T-helper 2 cell treated with Interferon-gamma antibody and Interleukin-4, amounts not matched to agents 5 μg/mL and 100 μg/mL, for 36 hours (primary cell): Measurements from ENCODE around the gene AHNAK.
A peak's percentile ranks its signal among the peaks of the same experiment; 100 is the strongest.
"Not testable (repeated sequence)": the region's sequence is repeated elsewhere in the genome, so short reads cannot be mapped to it uniquely, and the experiment has no call there.

Source experiments
- DNase-seq: peaks from one replicate; pipeline ENCODE4 v3.0.0; 2021; ENCODE audit warnings: low spot score
- H3K27ac Mint-ChIP-seq: one replicate; pipeline ENCODE4 v1.8.0; 2021; ENCODE audit warnings: mild to moderate bottlenecking, mixed read lengths
- H3K27me3 Mint-ChIP-seq: one replicate; pipeline ENCODE4 v1.8.0; 2021; ENCODE audit warnings: low read depth, mixed read lengths
- H3K36me3 Mint-ChIP-seq: one replicate; pipeline ENCODE4 v1.8.0; 2021; ENCODE audit warnings: low read depth, mixed read lengths
- H3K4me1 Mint-ChIP-seq: one replicate; pipeline ENCODE4 v1.8.0; 2021; ENCODE audit warnings: low read depth, mixed read lengths
- H3K4me3 Mint-ChIP-seq: one replicate; pipeline ENCODE4 v1.8.0; 2022; ENCODE audit warnings: mild to moderate bottlenecking, moderate library complexity, mixed read lengths
- H3K9me3 Mint-ChIP-seq: one replicate; pipeline ENCODE4 v1.8.0; 2021; ENCODE audit warnings: mixed read lengths

AHNAK gene

GRCh38 chr11:62577046-62577714, 30.6 kb upstream of the AHNAK start:
- H3K27ac Mint-ChIP-seq, result peak overlapping the region; percentile 42
- H3K4me3 Mint-ChIP-seq, result no peak overlapping the region
- H3K9me3 Mint-ChIP-seq, result no peaks in the 10 kb centered on the region
- H3K36me3 Mint-ChIP-seq, result peaks cover 41% of the 10 kb centered on the region
- no peaks in the 10 kb centered on the region for H3K27me3 Mint-ChIP-seq
- peaks cover 21% of the 10 kb centered on the region for H3K4me1 Mint-ChIP-seq
- no peak for DNase-seq

GRCh38 chr11:62575837-62576236, 29.2 kb upstream of the AHNAK start:
- Mint-ChIP-seq H3K36me3 (peaks cover 48% of the 10 kb centered on the region), H3K4me3 (peak overlapping the region; percentile 76), H3K4me1 (peaks cover 34% of the 10 kb centered on the region), H3K27me3 (no peaks in the 10 kb centered on the region), H3K9me3 (no peaks in the 10 kb centered on the region), H3K27ac (peak overlapping the region; percentile 81)
- no peak for DNase-seq

- no peak for DNase-seq
- peak overlapping the region; percentile 97 for H3K4me3 Mint-ChIP-seq
- peaks cover 51% of the 10 kb centered on the region for H3K36me3 Mint-ChIP-seq
- peak overlapping the region; percentile 91 for H3K27ac Mint-ChIP-seq
- no peaks in the 10 kb centered on the region for H3K9me3 Mint-ChIP-seq
- H3K27me3 Mint-ChIP-seq, result no peaks in the 10 kb centered on the region
- H3K4me1 Mint-ChIP-seq, result peaks cover 37% of the 10 kb centered on the region
Observed at GRCh38 chr11:62575156-62575555, 28.6 kb upstream of the AHNAK start.

GRCh38 chr11:62574363-62575071, 27.9 kb upstream of the AHNAK start:
- Mint-ChIP-seq H3K27me3 (no peaks in the 10 kb centered on the region), H3K4me1 (peaks cover 37% of the 10 kb centered on the region), H3K9me3 (no peaks in the 10 kb centered on the region), H3K27ac (peak overlapping the region; percentile 91), H3K4me3 (peak overlapping the region; percentile 97), H3K36me3 (peaks cover 57% of the 10 kb centered on the region)
- no peak for DNase-seq

GRCh38 chr11:62573592-62574362, 27.2 kb upstream of the AHNAK start, which contains the start of gene EEF1G:
Gene EEF1G, minus strand, starts transcription at chr11:62573891. Its CDS starts 49 bp downstream, at chr11:62573842.
- peaks cover 59% of the 10 kb centered on the region for H3K36me3 Mint-ChIP-seq
- no peaks in the 10 kb centered on the region for H3K27me3 Mint-ChIP-seq
- H3K9me3 Mint-ChIP-seq, result no peaks in the 10 kb centered on the region
- H3K4me1 Mint-ChIP-seq, result peaks cover 37% of the 10 kb centered on the region
- H3K4me3 Mint-ChIP-seq, result peak within 1 kb of the TSS; percentile 97
- peak; percentile 99 for DNase-seq
- peak within 1 kb of the TSS; percentile 91 for H3K27ac Mint-ChIP-seq

- Mint-ChIP-seq H3K36me3 (peaks cover 59% of the 10 kb centered on the region), H3K4me3 (peak overlapping the region; percentile 97), H3K9me3 (no peaks in the 10 kb centered on the region), H3K27me3 (no peaks in the 10 kb centered on the region), H3K27ac (peak overlapping the region; percentile 91), H3K4me1 (peaks cover 37% of the 10 kb centered on the region)
- no peak for DNase-seq
Observed at GRCh38 chr11:62573006-62573591, 26.5 kb upstream of the AHNAK start.

GRCh38 chr11:62572431-62572830, 25.8 kb upstream of the AHNAK start:
- DNase-seq, result no peak
- Mint-ChIP-seq H3K27me3 (no peaks in the 10 kb centered on the region), H3K9me3 (no peaks in the 10 kb centered on the region), H3K4me3 (peak overlapping the region; percentile 97), H3K36me3 (peaks cover 59% of the 10 kb centered on the region), H3K27ac (peak overlapping the region; percentile 91), H3K4me1 (peaks cover 39% of the 10 kb centered on the region)

GRCh38 chr11:62571493-62571892, 24.9 kb upstream of the AHNAK start:
- Mint-ChIP-seq H3K36me3 (peaks cover 63% of the 10 kb centered on the region), H3K4me3 (peak overlapping the region; percentile 53), H3K27ac (peak overlapping the region; percentile 57), H3K4me1 (peaks cover 45% of the 10 kb centered on the region)
- not testable (repeated sequence) for DNase-seq, H3K9me3 Mint-ChIP-seq, H3K27me3 Mint-ChIP-seq

- Mint-ChIP-seq H3K36me3 (peaks cover 66% of the 10 kb centered on the region), H3K4me1 (peaks cover 49% of the 10 kb centered on the region), H3K27ac (peak overlapping the region; percentile 57), H3K4me3 (peak overlapping the region; percentile 53)
- not testable (repeated sequence) for H3K9me3 Mint-ChIP-seq, H3K27me3 Mint-ChIP-seq, DNase-seq
Observed at GRCh38 chr11:62570903-62571302, 24.3 kb upstream of the AHNAK start.

GRCh38 chr11:62569611-62570010, 23.0 kb upstream of the AHNAK start:
- Mint-ChIP-seq H3K9me3 (no peaks in the 10 kb centered on the region), H3K4me1 (peaks cover 45% of the 10 kb centered on the region), H3K36me3 (peaks cover 73% of the 10 kb centered on the region), H3K27ac (no peak overlapping the region), H3K27me3 (no peaks in the 10 kb centered on the region), H3K4me3 (no peak overlapping the region)
- no peak for DNase-seq

- H3K9me3 Mint-ChIP-seq, result no peaks in the 10 kb centered on the region
- peaks cover 66% of the 10 kb centered on the region for H3K36me3 Mint-ChIP-seq
- H3K4me1 Mint-ChIP-seq, result peaks cover 35% of the 10 kb centered on the region
- no peak overlapping the region for H3K4me3 Mint-ChIP-seq
- no peaks in the 10 kb centered on the region for H3K27me3 Mint-ChIP-seq
- DNase-seq, result no peak
- H3K27ac Mint-ChIP-seq, result no peak overlapping the region
Observed at GRCh38 chr11:62567018-62567633, 20.5 kb upstream of the AHNAK start.

GRCh38 chr11:62566247-62566646, 19.6 kb upstream of the AHNAK start:
- peak overlapping the region; percentile 50 for H3K27ac Mint-ChIP-seq
- no peaks in the 10 kb centered on the region for H3K9me3 Mint-ChIP-seq
- H3K36me3 Mint-ChIP-seq, result peaks cover 63% of the 10 kb centered on the region
- DNase-seq, result no peak
- no peaks in the 10 kb centered on the region for H3K27me3 Mint-ChIP-seq
- H3K4me3 Mint-ChIP-seq, result no peak overlapping the region
- peaks cover 29% of the 10 kb centered on the region for H3K4me1 Mint-ChIP-seq

GRCh38 chr11:62565100-62565802, 18.6 kb upstream of the AHNAK start:
- H3K27me3 Mint-ChIP-seq, result no peaks in the 10 kb centered on the region
- peaks cover 31% of the 10 kb centered on the region for H3K4me1 Mint-ChIP-seq

More at GRCh38 chr11:62565100-62565802, 18.6 kb upstream of the AHNAK start:
- Mint-ChIP-seq H3K36me3 (peaks cover 65% of the 10 kb centered on the region), H3K9me3 (no peaks in the 10 kb centered on the region), H3K27ac (no peak overlapping the region), H3K4me3 (no peak overlapping the region)
- no peak for DNase-seq
